GM19023 (cell line): ENCODE data around the gene RPL26.
"Not testable (repeated sequence)": the region's sequence is repeated elsewhere in the genome, so short reads cannot be mapped to it uniquely, and the experiment has no call there.

Experiments used
- ATAC-seq: cut with Tn5 transposase; IDR thresholded peaks from one replicate; pipeline ENCODE4 v1.9.1; 2021; ENCODE audit warnings: mild to moderate bottlenecking, moderate library complexity; ENCODE audit not compliant: unreplicated experiment

Gene RPL26

GRCh38 chr17:8369944-8370343 is 13.0 kb downstream of the RPL26 start:
- ATAC-seq: no peak

- no peak for ATAC-seq
Measured at GRCh38 chr17:8368193-8368592, 14.8 kb downstream of the RPL26 start.

GRCh38 chr17:8366231-8366630 is 16.8 kb downstream of the RPL26 start:
- ATAC-seq: no peak

GRCh38 chr17:8365143-8365542 is 17.9 kb downstream of the RPL26 start:
- ATAC-seq: no peak

GRCh38 chr17:8362651-8363332 is 20.2 kb downstream of the RPL26 start:
- no peak for ATAC-seq

- no peak for ATAC-seq
Measured at GRCh38 chr17:8360751-8361150, 22.2 kb downstream of the RPL26 start.

GRCh38 chr17:8360260-8360659 is 22.7 kb downstream of the RPL26 start:
- ATAC-seq: no peak

GRCh38 chr17:8359769-8360168 is 23.2 kb downstream of the RPL26 start:
- ATAC-seq: no peak

GRCh38 chr17:8357910-8358309 is 25.1 kb downstream of the RPL26 start:
- no peak for ATAC-seq

GRCh38 chr17:8354236-8354635 is 28.8 kb downstream of the RPL26 start:
- ATAC-seq: no peak

GRCh38 chr17:8353736-8354135 is 29.3 kb downstream of the RPL26 start:
- no peak for ATAC-seq

GRCh38 chr17:8350339-8350738 is 32.7 kb downstream of the RPL26 start:
- no peak for ATAC-seq

GRCh38 chr17:8347001-8347400 is 36.0 kb downstream of the RPL26 start:
- ATAC-seq: not testable (repeated sequence)

- no peak for ATAC-seq
Measured at GRCh38 chr17:8345951-8346665, 36.9 kb downstream of the RPL26 start.

- ATAC-seq: no peak
Measured at GRCh38 chr17:8345052-8345690, 37.8 kb downstream of the RPL26 start.

GRCh38 chr17:8341456-8341855 is 41.5 kb downstream of the RPL26 start:
- no peak for ATAC-seq

GRCh38 chr17:8339540-8339939 is 43.5 kb downstream of the RPL26 start, which contains the start of gene ODF4:
Gene ODF4, plus strand, starts transcription at chr17:8339840. Its CDS starts 212 bp downstream, at chr17:8340052.
- no peak for ATAC-seq

GRCh38 chr17:8338753-8339140 is 44.2 kb downstream of the RPL26 start:
- ATAC-seq: no peak

- no peak for ATAC-seq
Measured at GRCh38 chr17:8337802-8338752, 44.9 kb downstream of the RPL26 start.

GRCh38 chr17:8333281-8333680 is 49.7 kb downstream of the RPL26 start:
- ATAC-seq: no peak

GRCh38 chr17:8332688-8333087 is 50.3 kb downstream of the RPL26 start:
- no peak for ATAC-seq
